HepG2 (cell line): Measurements from ENCODE around the gene PDRG1. TPM values are rescaled to one million over a fixed set of nuclear protein-coding genes. Genes with fewer than 3 reads are reported as not detected.

Experiments
- BHLHE40 ChIP-seq: IDR thresholded peaks from 2 replicates; pipeline ENCODE4 v1.6.1; 2011; ENCODE audit warnings: low read length, improper control_type of control experiment
- IKZF1 ChIP-seq: fragments of 450-650 bp; IDR thresholded peaks from 2 replicates; pipeline ENCODE4 v1.7.1; 2016
- KDM3A ChIP-seq: IDR thresholded peaks from 2 replicates; pipeline ENCODE4 v1.6.1; 2018; ENCODE audit warnings: low read depth, missing compliant biosample characterization
- RAD21 ChIP-seq: fragments of 450-650 bp; formaldehyde crosslinking; IDR thresholded peaks from 2 replicates; pipeline ENCODE4 v1.5.0; 2020; ENCODE audit warnings: mild to moderate bottlenecking
- ZNF235 ChIP-seq: sonication (generic); formaldehyde crosslinking; IDR thresholded peaks from 2 replicates; pipeline ENCODE4 v1.8.1; 2023; ENCODE audit warnings: mild to moderate bottlenecking, missing genetic modification reagents, borderline replicate concordance
- ZNF253 ChIP-seq: sonication (generic); formaldehyde crosslinking; IDR thresholded peaks from 2 replicates; pipeline ENCODE4 v1.8.0; 2022; ENCODE audit warnings: mild to moderate bottlenecking, missing genetic modification reagents, borderline replicate concordance
- ZNF33B ChIP-seq: sonication (generic); formaldehyde crosslinking; IDR thresholded peaks from 2 replicates; pipeline ENCODE4 v1.5.1; 2020; ENCODE audit warnings: mild to moderate bottlenecking, missing genetic modification reagents
- ZNF382 ChIP-seq: sonication (generic); formaldehyde crosslinking; IDR thresholded peaks from 2 replicates; pipeline ENCODE4 v1.5.0; 2020; ENCODE audit warnings: missing genetic modification reagents, mild to moderate bottlenecking, borderline replicate concordance
- ZNF720 ChIP-seq: sonication (generic); formaldehyde crosslinking; IDR thresholded peaks from 2 replicates; pipeline ENCODE4 v1.4.0; 2020; ENCODE audit warnings: missing genetic modification reagents
- ZNF839 ChIP-seq: sonication (generic); formaldehyde crosslinking; IDR thresholded peaks from 2 replicates; pipeline ENCODE4 v1.4.0; 2020; ENCODE audit warnings: missing genetic modification reagents, mild to moderate bottlenecking, borderline replicate concordance
- polyA plus RNA-seq, 8 experiments: library from polyadenylated mRNA; depleted of rRNA in 3 of 8; stranded (reverse) in 7 of 8; unstranded in 1 of 8; fragments of >200 nt; fragmentation: Illumina TruSeq in 4 of 8; extraction: Trizol in 4 of 8; gene quantifications; 2 replicates each; pipeline versions ENCODE4 v1.2.1 to v1.2.3, GENCODE V29; 2011 to 2016; ENCODE audit warnings: low read depth in 4 of 8, missing spikeins in 1 of 8, mixed read lengths in 1 of 8; ENCODE audit not compliant: insufficient read depth in 1 of 8
- total RNA-seq, 5 experiments: library from RNA; depleted of rRNA; stranded (reverse); fragments of >200 nt; fragmentation: Illumina TruSeq; extraction: Trizol; gene quantifications; 2 replicates each; pipeline ENCODE4 v1.2.3, GENCODE V29; 2016; ENCODE audit warnings: low read depth in 1 of 5
- TF ChIP-seq, protein P1 (sequence below): sonication (generic); formaldehyde crosslinking; IDR thresholded peaks from 2 replicates; pipeline ENCODE4 v1.4.0; 2020; ENCODE audit warnings: missing genetic modification reagents
- TF ChIP-seq, protein P2 (sequence below): sonication (generic); formaldehyde crosslinking; IDR thresholded peaks from 2 replicates; pipeline ENCODE4 v1.4.0; 2020; ENCODE audit warnings: mild to moderate bottlenecking, missing genetic modification reagents, borderline replicate concordance
- TF ChIP-seq, protein P3 (sequence below): IDR thresholded peaks from 2 replicates; pipeline ENCODE4 v1.6.1; 2016; ENCODE audit warnings: control low read depth
- TF ChIP-seq, protein P4 (sequence below): sonication (generic); formaldehyde crosslinking; IDR thresholded peaks from 2 replicates; pipeline ENCODE4 v1.5.0; 2020; ENCODE audit warnings: mild to moderate bottlenecking, missing genetic modification reagents
- TF ChIP-seq, protein P5 (sequence below): sonication (generic); formaldehyde crosslinking; IDR thresholded peaks from 2 replicates; pipeline ENCODE4 v1.8.1; 2023; ENCODE audit warnings: mild to moderate bottlenecking, moderate library complexity, missing genetic modification reagents

The PDRG1 gene
- total and polyA plus RNA-seq, 2 of the 13 experiments (the other 11 are each of a cell fraction or from before 2014, with no cell fraction given): 16.6 to 18.0 TPM

DNA sequence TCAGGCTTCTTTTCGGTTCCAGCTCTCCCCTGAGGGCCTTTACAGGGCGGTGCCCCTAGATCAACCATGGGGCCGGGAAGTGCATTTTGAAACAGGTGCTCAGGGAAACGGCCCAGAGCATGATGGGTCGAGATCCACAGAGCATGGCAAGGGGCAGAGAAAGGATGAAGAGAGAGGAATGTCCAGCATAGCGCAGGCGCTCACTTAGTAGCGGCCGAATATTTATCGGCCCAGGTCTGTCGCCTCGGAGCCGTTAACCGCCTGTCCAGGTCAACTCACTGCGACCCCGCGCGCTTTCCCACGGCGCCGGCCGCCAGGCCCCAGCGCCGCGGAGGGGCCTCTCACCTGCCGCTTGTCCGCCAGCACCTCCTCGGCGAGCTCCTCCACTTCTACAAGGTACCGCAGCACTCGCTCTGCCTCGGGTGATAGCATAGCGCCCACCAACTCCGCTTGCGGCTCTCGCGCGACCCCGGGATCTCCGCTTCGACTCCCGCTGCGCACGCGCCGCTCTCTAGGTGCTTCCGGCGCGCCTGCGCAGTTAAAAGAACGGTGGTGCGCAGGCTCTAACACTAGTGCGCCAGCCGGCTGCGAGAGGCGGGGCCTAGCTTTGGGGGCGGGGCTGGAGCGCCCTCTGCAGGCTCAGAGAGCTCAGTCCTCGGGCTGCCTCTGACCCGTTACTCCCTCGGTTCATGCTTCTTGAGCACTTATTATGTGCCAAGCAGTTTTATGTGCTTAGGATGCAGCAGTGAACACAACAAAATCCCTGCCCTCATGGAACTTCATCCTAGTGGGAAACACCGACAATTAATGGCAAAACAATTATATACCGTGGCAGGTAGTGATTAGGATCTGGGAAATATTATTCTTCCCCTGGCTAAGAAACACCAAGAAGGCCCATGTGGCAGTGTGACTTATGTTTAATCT is at the start of gene PDRG1 (continued):
- TF ChIP-seq, protein P1, sequence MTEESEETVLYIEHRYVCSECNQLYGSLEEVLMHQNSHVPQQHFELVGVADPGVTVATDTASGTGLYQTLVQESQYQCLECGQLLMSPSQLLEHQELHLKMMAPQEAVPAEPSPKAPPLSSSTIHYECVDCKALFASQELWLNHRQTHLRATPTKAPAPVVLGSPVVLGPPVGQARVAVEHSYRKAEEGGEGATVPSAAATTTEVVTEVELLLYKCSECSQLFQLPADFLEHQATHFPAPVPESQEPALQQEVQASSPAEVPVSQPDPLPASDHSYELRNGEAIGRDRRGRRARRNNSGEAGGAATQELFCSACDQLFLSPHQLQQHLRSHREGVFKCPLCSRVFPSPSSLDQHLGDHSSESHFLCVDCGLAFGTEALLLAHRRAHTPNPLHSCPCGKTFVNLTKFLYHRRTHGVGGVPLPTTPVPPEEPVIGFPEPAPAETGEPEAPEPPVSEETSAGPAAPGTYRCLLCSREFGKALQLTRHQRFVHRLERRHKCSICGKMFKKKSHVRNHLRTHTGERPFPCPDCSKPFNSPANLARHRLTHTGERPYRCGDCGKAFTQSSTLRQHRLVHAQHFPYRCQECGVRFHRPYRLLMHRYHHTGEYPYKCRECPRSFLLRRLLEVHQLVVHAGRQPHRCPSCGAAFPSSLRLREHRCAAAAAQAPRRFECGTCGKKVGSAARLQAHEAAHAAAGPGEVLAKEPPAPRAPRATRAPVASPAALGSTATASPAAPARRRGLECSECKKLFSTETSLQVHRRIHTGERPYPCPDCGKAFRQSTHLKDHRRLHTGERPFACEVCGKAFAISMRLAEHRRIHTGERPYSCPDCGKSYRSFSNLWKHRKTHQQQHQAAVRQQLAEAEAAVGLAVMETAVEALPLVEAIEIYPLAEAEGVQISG (CRISPR knock-in tag): peak; percentile 92
- TF ChIP-seq, protein P2, sequence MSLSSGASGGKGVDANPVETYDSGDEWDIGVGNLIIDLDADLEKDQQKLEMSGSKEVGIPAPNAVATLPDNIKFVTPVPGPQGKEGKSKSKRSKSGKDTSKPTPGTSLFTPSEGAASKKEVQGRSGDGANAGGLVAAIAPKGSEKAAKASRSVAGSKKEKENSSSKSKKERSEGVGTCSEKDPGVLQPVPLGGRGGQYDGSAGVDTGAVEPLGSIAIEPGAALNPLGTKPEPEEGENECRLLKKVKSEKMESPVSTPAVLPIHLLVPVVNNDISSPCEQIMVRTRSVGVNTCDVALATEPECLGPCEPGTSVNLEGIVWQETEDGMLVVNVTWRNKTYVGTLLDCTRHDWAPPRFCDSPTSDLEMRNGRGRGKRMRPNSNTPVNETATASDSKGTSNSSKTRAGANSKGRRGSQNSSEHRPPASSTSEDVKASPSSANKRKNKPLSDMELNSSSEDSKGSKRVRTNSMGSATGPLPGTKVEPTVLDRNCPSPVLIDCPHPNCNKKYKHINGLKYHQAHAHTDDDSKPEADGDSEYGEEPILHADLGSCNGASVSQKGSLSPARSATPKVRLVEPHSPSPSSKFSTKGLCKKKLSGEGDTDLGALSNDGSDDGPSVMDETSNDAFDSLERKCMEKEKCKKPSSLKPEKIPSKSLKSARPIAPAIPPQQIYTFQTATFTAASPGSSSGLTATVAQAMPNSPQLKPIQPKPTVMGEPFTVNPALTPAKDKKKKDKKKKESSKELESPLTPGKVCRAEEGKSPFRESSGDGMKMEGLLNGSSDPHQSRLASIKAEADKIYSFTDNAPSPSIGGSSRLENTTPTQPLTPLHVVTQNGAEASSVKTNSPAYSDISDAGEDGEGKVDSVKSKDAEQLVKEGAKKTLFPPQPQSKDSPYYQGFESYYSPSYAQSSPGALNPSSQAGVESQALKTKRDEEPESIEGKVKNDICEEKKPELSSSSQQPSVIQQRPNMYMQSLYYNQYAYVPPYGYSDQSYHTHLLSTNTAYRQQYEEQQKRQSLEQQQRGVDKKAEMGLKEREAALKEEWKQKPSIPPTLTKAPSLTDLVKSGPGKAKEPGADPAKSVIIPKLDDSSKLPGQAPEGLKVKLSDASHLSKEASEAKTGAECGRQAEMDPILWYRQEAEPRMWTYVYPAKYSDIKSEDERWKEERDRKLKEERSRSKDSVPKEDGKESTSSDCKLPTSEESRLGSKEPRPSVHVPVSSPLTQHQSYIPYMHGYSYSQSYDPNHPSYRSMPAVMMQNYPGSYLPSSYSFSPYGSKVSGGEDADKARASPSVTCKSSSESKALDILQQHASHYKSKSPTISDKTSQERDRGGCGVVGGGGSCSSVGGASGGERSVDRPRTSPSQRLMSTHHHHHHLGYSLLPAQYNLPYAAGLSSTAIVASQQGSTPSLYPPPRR: no peak
- TF ChIP-seq, protein P3, sequence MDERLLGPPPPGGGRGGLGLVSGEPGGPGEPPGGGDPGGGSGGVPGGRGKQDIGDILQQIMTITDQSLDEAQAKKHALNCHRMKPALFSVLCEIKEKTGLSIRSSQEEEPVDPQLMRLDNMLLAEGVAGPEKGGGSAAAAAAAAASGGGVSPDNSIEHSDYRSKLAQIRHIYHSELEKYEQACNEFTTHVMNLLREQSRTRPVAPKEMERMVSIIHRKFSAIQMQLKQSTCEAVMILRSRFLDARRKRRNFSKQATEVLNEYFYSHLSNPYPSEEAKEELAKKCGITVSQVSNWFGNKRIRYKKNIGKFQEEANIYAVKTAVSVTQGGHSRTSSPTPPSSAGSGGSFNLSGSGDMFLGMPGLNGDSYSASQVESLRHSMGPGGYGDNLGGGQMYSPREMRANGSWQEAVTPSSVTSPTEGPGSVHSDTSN (CRISPR knock-in tag): no peak
- TF ChIP-seq BHLHE40 (peak; percentile 61), ZNF235 (CRISPR knock-in tag) (no peak; the same call in 1 of the 2 replicates), ZNF839 (CRISPR knock-in tag) (no peak; the same call in 1 of the 2 replicates), KDM3A (CRISPR knock-in tag) (peak; percentile 81; the same call in 1 of the 2 replicates), IKZF1 (no peak), RAD21 (peak; percentile 97), ZNF382 (CRISPR knock-in tag) (no peak), ZNF253 (peak; percentile 66; the same call in 1 of the 2 replicates), ZNF720 (CRISPR knock-in tag) (no peak), ZNF33B (peak; percentile 98)
- TF ChIP-seq, protein P4, sequence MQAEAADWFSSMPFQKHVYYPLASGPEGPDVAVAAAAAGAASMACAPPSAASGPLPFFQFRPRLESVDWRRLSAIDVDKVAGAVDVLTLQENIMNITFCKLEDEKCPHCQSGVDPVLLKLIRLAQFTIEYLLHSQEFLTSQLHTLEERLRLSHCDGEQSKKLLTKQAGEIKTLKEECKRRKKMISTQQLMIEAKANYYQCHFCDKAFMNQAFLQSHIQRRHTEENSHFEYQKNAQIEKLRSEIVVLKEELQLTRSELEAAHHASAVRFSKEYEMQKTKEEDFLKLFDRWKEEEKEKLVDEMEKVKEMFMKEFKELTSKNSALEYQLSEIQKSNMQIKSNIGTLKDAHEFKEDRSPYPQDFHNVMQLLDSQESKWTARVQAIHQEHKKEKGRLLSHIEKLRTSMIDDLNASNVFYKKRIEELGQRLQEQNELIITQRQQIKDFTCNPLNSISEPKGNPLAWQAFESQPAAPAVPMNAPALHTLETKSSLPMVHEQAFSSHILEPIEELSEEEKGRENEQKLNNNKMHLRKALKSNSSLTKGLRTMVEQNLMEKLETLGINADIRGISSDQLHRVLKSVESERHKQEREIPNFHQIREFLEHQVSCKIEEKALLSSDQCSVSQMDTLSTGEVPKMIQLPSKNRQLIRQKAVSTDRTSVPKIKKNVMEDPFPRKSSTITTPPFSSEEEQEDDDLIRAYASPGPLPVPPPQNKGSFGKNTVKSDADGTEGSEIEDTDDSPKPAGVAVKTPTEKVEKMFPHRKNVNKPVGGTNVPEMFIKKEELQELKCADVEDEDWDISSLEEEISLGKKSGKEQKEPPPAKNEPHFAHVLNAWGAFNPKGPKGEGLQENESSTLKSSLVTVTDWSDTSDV (CRISPR knock-in tag): peak; percentile 95
- TF ChIP-seq, protein P5, sequence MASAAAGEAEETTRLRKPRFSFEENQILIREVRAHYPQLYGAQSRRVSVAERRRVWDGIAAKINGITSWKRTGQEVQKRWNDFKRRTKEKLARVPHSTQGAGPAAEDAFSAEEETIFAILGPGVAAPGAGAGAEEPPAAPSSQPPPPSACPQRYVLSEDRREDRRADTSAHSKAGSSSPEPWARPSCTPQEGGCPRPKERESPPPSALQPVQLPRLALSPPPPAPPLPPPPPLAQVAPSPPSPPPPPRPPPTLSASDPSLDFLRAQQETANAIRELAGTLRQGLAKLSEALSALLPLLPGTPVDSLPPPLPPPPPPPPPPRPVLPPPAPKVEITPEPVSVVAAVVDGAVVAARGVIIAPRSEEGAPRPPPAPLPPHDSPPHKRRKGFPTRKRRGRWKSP (CRISPR knock-in tag): peak; percentile 71; the same call in 1 of the 2 replicates
